CD8-positive, alpha-beta memory T cell (primary cell): Measurements from ENCODE around the gene STX7. TPM values are rescaled to one million over a fixed set of nuclear protein-coding genes. Genes with fewer than 3 reads are reported as not detected.

Experiments used
- CTCF ChIA-PET: fragments of 350-600 bp; sonication (Branson Sonifier 250); formaldehyde crosslinking; loops from one replicate; lab custom pipeline; 2021; ENCODE audit warnings: antibody characterized with exemption; lab: Charles Lee
- POLR2A ChIA-PET: fragments of 350-600 bp; sonication (Branson Sonifier 250); formaldehyde crosslinking; loops from one replicate; lab custom pipeline; 2021; ENCODE audit warnings: antibody characterized with exemption; lab: Charles Lee
- DNase-seq, 5 donors: peaks; one replicate each; pipeline versions ENCODE4 v3.0.0 to v3.0.0-alpha.2; 2020 to 2022; ENCODE audit warnings: mixed read lengths in 1 of 5
- H3K27ac ChIP-seq: one replicate; pipeline ENCODE4 v1.7.0; 2013; ENCODE audit warnings: low read depth, mild to moderate bottlenecking, low read length, moderate library complexity
- H3K27me3 ChIP-seq: 2 replicates; pipeline ENCODE4 v1.7.0; 2013; ENCODE audit warnings: low read length, mild to moderate bottlenecking; ENCODE audit not compliant: insufficient read depth, poor library complexity, severe bottlenecking
- H3K36me3 ChIP-seq: 2 replicates; pipeline ENCODE4 v1.7.0; 2013; ENCODE audit warnings: mild to moderate bottlenecking, low read length, moderate library complexity; ENCODE audit not compliant: insufficient read depth
- H3K4me1 ChIP-seq: 2 replicates; pipeline ENCODE4 v1.7.0; 2013; ENCODE audit warnings: mild to moderate bottlenecking, low read length, moderate library complexity; ENCODE audit not compliant: insufficient read depth
- H3K4me3 ChIP-seq: 2 replicates; pipeline ENCODE4 v1.7.0; 2013; ENCODE audit warnings: mild to moderate bottlenecking, low read length
- H3K9me3 ChIP-seq: 2 replicates; pipeline ENCODE4 v1.7.0; 2013; ENCODE audit warnings: mild to moderate bottlenecking, low read length
- H3K27ac Mint-ChIP-seq, 8 donors: one replicate each; pipeline ENCODE4 v1.8.0; 2020 to 2021; ENCODE audit warnings: mixed read lengths in 8 of 8, mild to moderate bottlenecking in 6 of 8, inconsistent platforms in 3 of 8, moderate library complexity in 3 of 8
- H3K27me3 Mint-ChIP-seq, 2 donors: one replicate each; pipeline ENCODE4 v1.8.0; 2020 to 2021; ENCODE audit warnings: mixed read lengths in 2 of 2, mild to moderate bottlenecking in 1 of 2, moderate library complexity in 1 of 2
- H3K36me3 Mint-ChIP-seq, 3 donors: one replicate each; pipeline ENCODE4 v1.8.0; 2020 to 2021; ENCODE audit warnings: mixed read lengths in 3 of 3, inconsistent platforms in 1 of 3, mild to moderate bottlenecking in 1 of 3
- H3K4me1 Mint-ChIP-seq, 3 donors: one replicate each; pipeline ENCODE4 v1.8.0; 2020 to 2021; ENCODE audit warnings: mixed read lengths in 3 of 3, inconsistent platforms in 1 of 3, mild to moderate bottlenecking in 1 of 3
- H3K4me3 Mint-ChIP-seq, 7 donors: one replicate each; pipeline ENCODE4 v1.8.0; 2020 to 2021; ENCODE audit warnings: mixed read lengths in 7 of 7, mild to moderate bottlenecking in 6 of 7, moderate library complexity in 4 of 7, inconsistent platforms in 2 of 7
- H3K9me3 Mint-ChIP-seq, 5 donors: one replicate each; pipeline ENCODE4 v1.8.0; 2020 to 2022; ENCODE audit warnings: mixed read lengths in 5 of 5, mild to moderate bottlenecking in 3 of 5, moderate library complexity in 2 of 5, inconsistent platforms in 1 of 5
- polyA plus RNA-seq: library from polyadenylated mRNA; unstranded; fragments of 300-500 nt; fragmentation: Illumina TruSeq; gene quantifications from one replicate; pipeline ENCODE4 v1.2.3, GENCODE V29; 2021
- total RNA-seq, 2 experiments: library from RNA; stranded (reverse); gene quantifications; one replicate each; pipeline ENCODE4 v1.2.3, GENCODE V29; 2021

STX7 gene
- total and polyA plus RNA-seq, 3 experiments from 2014 or later, result 11.4 to 25.1 (median 19.0) TPM

GRCh38 chr6:132491303-132491702, 21.6 kb downstream of the STX7 start:
- CTCF ChIA-PET, result no interaction called here

GRCh38 chr6:132490478-132491204, 22.3 kb downstream of the STX7 start:
- no peak for DNase-seq
- no peak overlapping the region for H3K4me3 Mint-ChIP-seq
- ChIA-PET POLR2A (no interaction called here), CTCF (interaction anchor here (1.8 kb wide), 1 partner anchor 211 kb away, joined by 9 read pairs; no protein-coding TSS in a partner anchor)
- Histone ChIP-seq H3K27ac (no peak overlapping the region), H3K36me3 (no peaks in the 10 kb centered on the region), H3K27me3 (no peaks in the 10 kb centered on the region), H3K9me3 (no peaks in the 10 kb centered on the region), H3K4me3 (no peak overlapping the region), H3K4me1 (peaks cover 9% of the 10 kb centered on the region)
- H3K27ac Mint-ChIP-seq, result no peak overlapping the region
- H3K36me3 Mint-ChIP-seq, result peaks cover 9 to 31% (median 20%) of the 10 kb centered on the region in 3 donors
- peaks cover 21 to 27% (median 22%) of the 10 kb centered on the region in 3 donors for H3K4me1 Mint-ChIP-seq
- H3K9me3 Mint-ChIP-seq, result peaks cover 0 to 2% (median 0%) of the 10 kb centered on the region in 5 donors
- no peaks in the 10 kb centered on the region for H3K27me3 Mint-ChIP-seq

More at GRCh38 chr6:132491303-132491702, 21.6 kb downstream of the STX7 start:
- peaks cover 9 to 31% (median 20%) of the 10 kb centered on the region in 3 donors for H3K36me3 Mint-ChIP-seq
- H3K27ac Mint-ChIP-seq, result no peak overlapping the region
- peaks cover 9% of the 10 kb centered on the region for H3K4me1 ChIP-seq
- no peaks in the 10 kb centered on the region for H3K27me3 ChIP-seq
- no peaks in the 10 kb centered on the region for H3K36me3 ChIP-seq
- POLR2A ChIA-PET, result no interaction called here
- peaks cover 27 to 34% (median 29%) of the 10 kb centered on the region in 3 donors for H3K4me1 Mint-ChIP-seq
- H3K4me3 ChIP-seq, result no peak overlapping the region
- H3K9me3 ChIP-seq, result no peaks in the 10 kb centered on the region
- H3K4me3 Mint-ChIP-seq, result no peak overlapping the region
- no peak overlapping the region for H3K27ac ChIP-seq
- no peaks in the 10 kb centered on the region for H3K27me3 Mint-ChIP-seq
- no peak for DNase-seq
- H3K9me3 Mint-ChIP-seq, result peaks cover 0 to 2% (median 0%) of the 10 kb centered on the region in 5 donors

GRCh38 chr6:132490024-132490423, 22.9 kb downstream of the STX7 start:
- no peak overlapping the region for H3K27ac ChIP-seq
- no peaks in the 10 kb centered on the region for H3K36me3 ChIP-seq
- CTCF ChIA-PET, result interaction anchor here (1.8 kb wide), 1 partner anchor 210 kb away, joined by 9 read pairs; no protein-coding TSS in a partner anchor
- Mint-ChIP-seq H3K36me3 (peaks cover 9 to 30% (median 20%) of the 10 kb centered on the region in 3 donors), H3K9me3 (peaks cover 0 to 2% (median 0%) of the 10 kb centered on the region in 5 donors), H3K4me3 (no peak overlapping the region), H3K27ac (peak overlapping the region in 2 of 8 donors; percentile 9 to 48), H3K27me3 (no peaks in the 10 kb centered on the region), H3K4me1 (peaks cover 15 to 21% (median 16%) of the 10 kb centered on the region in 3 donors)
- H3K4me3 ChIP-seq, result no peak overlapping the region
- H3K9me3 ChIP-seq, result no peaks in the 10 kb centered on the region
- H3K27me3 ChIP-seq, result no peaks in the 10 kb centered on the region
- no peak for DNase-seq
- H3K4me1 ChIP-seq, result peaks cover 9% of the 10 kb centered on the region
- POLR2A ChIA-PET, result no interaction called here

- H3K27me3 ChIP-seq, result no peaks in the 10 kb centered on the region
- H3K4me3 ChIP-seq, result no peak overlapping the region
- H3K4me1 Mint-ChIP-seq, result peaks cover 9 to 15% (median 10%) of the 10 kb centered on the region in 3 donors
These were observed 23.5 kb downstream of the STX7 start for GRCh38 chr6:132489376-132489775.

GRCh38 chr6:132487762-132488161, 25.2 kb downstream of the STX7 start:
- Histone ChIP-seq H3K4me1 (peaks cover 9% of the 10 kb centered on the region), H3K36me3 (no peaks in the 10 kb centered on the region), H3K4me3 (no peak overlapping the region), H3K27ac (no peak overlapping the region), H3K27me3 (no peaks in the 10 kb centered on the region), H3K9me3 (no peaks in the 10 kb centered on the region)
- Mint-ChIP-seq H3K4me3 (no peak overlapping the region), H3K4me1 (peaks cover 8 to 15% (median 10%) of the 10 kb centered on the region in 3 donors), H3K9me3 (no peaks in the 10 kb centered on the region), H3K27ac (no peak overlapping the region), H3K27me3 (peaks cover 0 to 1% of the 10 kb centered on the region in 2 donors), H3K36me3 (peaks cover 0 to 19% (median 7%) of the 10 kb centered on the region in 3 donors)
- ChIA-PET POLR2A (no interaction called here), CTCF (interaction anchor here (0.9 to 7.3 kb wide), 2 partner anchors 208 to 209 kb away, joined by 3 to 83 read pairs; no protein-coding TSS in a partner anchor)
- no peak for DNase-seq

More at GRCh38 chr6:132489376-132489775, 23.5 kb downstream of the STX7 start:
- Mint-ChIP-seq H3K4me3 (no peak overlapping the region), H3K36me3 (peaks cover 9 to 24% (median 13%) of the 10 kb centered on the region in 3 donors), H3K9me3 (peaks cover 0 to 1% (median 0%) of the 10 kb centered on the region in 5 donors), H3K27ac (peak overlapping the region in 2 of 8 donors; percentile 23 to 24), H3K27me3 (no peaks in the 10 kb centered on the region)
- H3K36me3 ChIP-seq, result no peaks in the 10 kb centered on the region
- DNase-seq, result no peak
- POLR2A ChIA-PET, result no interaction called here
- no peaks in the 10 kb centered on the region for H3K9me3 ChIP-seq
- CTCF ChIA-PET, result interaction anchor here (1.8 kb wide), 1 partner anchor 209 kb away, joined by 9 read pairs; no protein-coding TSS in a partner anchor
- peaks cover 9% of the 10 kb centered on the region for H3K4me1 ChIP-seq
- no peak overlapping the region for H3K27ac ChIP-seq

GRCh38 chr6:132484680-132485018, 28.3 kb downstream of the STX7 start:
- no peak overlapping the region for H3K4me3 Mint-ChIP-seq
- Histone ChIP-seq H3K4me1 (no peaks in the 10 kb centered on the region), H3K9me3 (no peaks in the 10 kb centered on the region), H3K36me3 (no peaks in the 10 kb centered on the region), H3K27ac (no peak overlapping the region), H3K4me3 (no peak overlapping the region), H3K27me3 (no peaks in the 10 kb centered on the region)
- peaks cover 0 to 1% of the 10 kb centered on the region in 2 donors for H3K27me3 Mint-ChIP-seq
- H3K9me3 Mint-ChIP-seq, result no peaks in the 10 kb centered on the region
- H3K36me3 Mint-ChIP-seq, result peaks cover 0 to 25% (median 5%) of the 10 kb centered on the region in 3 donors
- ChIA-PET POLR2A (no interaction called here), CTCF (interaction anchor here (0.7 to 7.3 kb wide), 9 partner anchors 8 to 205 kb away, joined by 3 to 83 read pairs (median 4); no protein-coding TSS in a partner anchor)
- no peak overlapping the region for H3K27ac Mint-ChIP-seq
- DNase-seq, result no peak
- H3K4me1 Mint-ChIP-seq, result peaks cover 8 to 25% (median 24%) of the 10 kb centered on the region in 3 donors

- H3K36me3 ChIP-seq, result no peaks in the 10 kb centered on the region
- H3K27me3 ChIP-seq, result no peaks in the 10 kb centered on the region
- H3K4me3 Mint-ChIP-seq, result no peak overlapping the region
- ChIA-PET CTCF (interaction anchor here (0.7 to 7.3 kb wide), 9 partner anchors 8 to 205 kb away, joined by 3 to 83 read pairs (median 4); no protein-coding TSS in a partner anchor), POLR2A (no interaction called here)
- peaks cover 8 to 30% (median 24%) of the 10 kb centered on the region in 3 donors for H3K4me1 Mint-ChIP-seq
- H3K27ac ChIP-seq, result no peak overlapping the region
- H3K9me3 Mint-ChIP-seq, result no peaks in the 10 kb centered on the region
- no peaks in the 10 kb centered on the region for H3K4me1 ChIP-seq
- peaks cover 0 to 23% (median 5%) of the 10 kb centered on the region in 3 donors for H3K36me3 Mint-ChIP-seq
- H3K27ac Mint-ChIP-seq, result peak overlapping the region in 1 of 8 donors; percentile 8
- H3K4me3 ChIP-seq, result no peak overlapping the region
- no peaks in the 10 kb centered on the region for H3K9me3 ChIP-seq
- peaks cover 0 to 1% of the 10 kb centered on the region in 2 donors for H3K27me3 Mint-ChIP-seq
- peak in 4 of 5 donors; percentile 25 to 57 (median 50) for DNase-seq
These were observed 28.9 kb downstream of the STX7 start for GRCh38 chr6:132483779-132484679.
